Transverse colon (tissue), 3 donors: ENCODE results near the gene CDT1.

Experiments used
- CTCF ChIP-seq, 5 experiments: fragments of 200-600 bp in 3 of 5; fragments of 450-650 bp in 2 of 5; sonication (generic) in 3 of 5; IDR thresholded peaks; 1 replicate in 2 of 5; 2 replicates in 3 of 5; pipeline ENCODE4 v1.5.1; 2016 to 2017; ENCODE audit warnings: antibody characterized with exemption in 5 of 5, inconsistent platforms in 3 of 5, mild to moderate bottlenecking in 2 of 5, moderate library complexity in 1 of 5
- EP300 ChIP-seq: sonication (generic); formaldehyde crosslinking; IDR thresholded peaks from one replicate; pipeline ENCODE4 v1.6.1; 2017; ENCODE audit warnings: antibody characterized with exemption, low read depth

- no peak for TF ChIP-seq EP300
- TF ChIP-seq CTCF (IDR thresholded peaks at IDR 0.05) = no peak
These were observed 42.5 kb upstream of the CDT1 start for GRCh38 chr16:88761143-88761534.
